ENCODE measurements around the gene NOXA1.

NOXA1 gene

GRCh38 chr9:137477778-137478612, 54.8 kb downstream of the NOXA1 start:
- H3K9me3 ChIP-seq (ENCODE audit: control insufficient read depth, low read length), result peaks cover 20% of the 10 kb centered on the region
- no peak overlapping the region for H3K27ac ChIP-seq (ENCODE audit: low read depth, low read length, severe bottlenecking)
- no peaks in the 10 kb centered on the region for H3K36me3 ChIP-seq (ENCODE audit: control insufficient read depth, insufficient read depth, low read length)
- H3K4me1 ChIP-seq (ENCODE audit: control insufficient read depth, insufficient read depth, low read length, poor library complexity, severe bottlenecking), result peaks cover 16% of the 10 kb centered on the region
- H3K4me3 ChIP-seq (ENCODE audit: extremely low read depth, insufficient read depth, low read length, poor library complexity, severe bottlenecking), result no peak overlapping the region
- WGBS, 2 experiments (ENCODE audit: insufficient coverage in 2 of 2), result 90 to 92% methylated on average over 13 to 16 of the region's 29 CpGs

GRCh38 chr9:137478613-137478961, 55.4 kb downstream of the NOXA1 start:
- 90 to 94% methylated on average over 8 to 11 of the region's 11 CpGs for WGBS, 2 experiments (ENCODE audit: insufficient coverage in 2 of 2)
- Histone ChIP-seq H3K4me3 (ENCODE audit: extremely low read depth, insufficient read depth, low read length, poor library complexity, severe bottlenecking) (no peak overlapping the region), H3K36me3 (ENCODE audit: control insufficient read depth, insufficient read depth, low read length) (no peaks in the 10 kb centered on the region), H3K4me1 (ENCODE audit: control insufficient read depth, insufficient read depth, low read length, poor library complexity, severe bottlenecking) (peaks cover 16% of the 10 kb centered on the region), H3K9me3 (ENCODE audit: control insufficient read depth, low read length) (peaks cover 16% of the 10 kb centered on the region), H3K27ac (ENCODE audit: low read depth, low read length, severe bottlenecking) (no peak overlapping the region)

GRCh38 chr9:137478962-137479861, 56.0 kb downstream of the NOXA1 start:
- WGBS, 2 experiments (ENCODE audit: insufficient coverage in 2 of 2), result 87 to 90% methylated on average over 30 to 33 of the region's 36 CpGs
- no peak overlapping the region for H3K4me3 ChIP-seq (ENCODE audit: extremely low read depth, insufficient read depth, low read length, poor library complexity, severe bottlenecking)

GRCh38 chr9:137479892-137480685, 56.9 kb downstream of the NOXA1 start:
- 92 to 93% methylated on average over 29 of the region's 32 CpGs for whole genome bisulfite sequencing, 2 experiments (ENCODE audit: insufficient coverage in 2 of 2)

More at GRCh38 chr9:137478962-137479861, 56.0 kb downstream of the NOXA1 start:
- Histone ChIP-seq H3K27ac (ENCODE audit: low read depth, low read length, severe bottlenecking) (no peak overlapping the region), H3K9me3 (ENCODE audit: control insufficient read depth, low read length) (peaks cover 14% of the 10 kb centered on the region), H3K36me3 (ENCODE audit: control insufficient read depth, insufficient read depth, low read length) (no peaks in the 10 kb centered on the region), H3K4me1 (ENCODE audit: control insufficient read depth, insufficient read depth, low read length, poor library complexity, severe bottlenecking) (peaks cover 16% of the 10 kb centered on the region)

GRCh38 chr9:137480686-137481683, 57.8 kb downstream of the NOXA1 start:
- no peak overlapping the region for H3K27ac ChIP-seq (ENCODE audit: low read depth, low read length, severe bottlenecking)
- H3K36me3 ChIP-seq (ENCODE audit: control insufficient read depth, insufficient read depth, low read length), result no peaks in the 10 kb centered on the region
- WGBS, 2 experiments (ENCODE audit: insufficient coverage in 2 of 2), result 94 to 95% methylated on average over 35 to 37 of the region's 38 CpGs
- no peak overlapping the region for H3K4me3 ChIP-seq (ENCODE audit: extremely low read depth, insufficient read depth, low read length, poor library complexity, severe bottlenecking)
- H3K4me1 ChIP-seq (ENCODE audit: control insufficient read depth, insufficient read depth, low read length, poor library complexity, severe bottlenecking), result peaks cover 16% of the 10 kb centered on the region
- H3K9me3 ChIP-seq (ENCODE audit: control insufficient read depth, low read length), result peaks cover 3% of the 10 kb centered on the region

More at GRCh38 chr9:137479892-137480685, 56.9 kb downstream of the NOXA1 start:
- H3K36me3 ChIP-seq (ENCODE audit: control insufficient read depth, insufficient read depth, low read length), result no peaks in the 10 kb centered on the region
- peaks cover 16% of the 10 kb centered on the region for H3K4me1 ChIP-seq (ENCODE audit: control insufficient read depth, insufficient read depth, low read length, poor library complexity, severe bottlenecking)
- H3K27ac ChIP-seq (ENCODE audit: low read depth, low read length, severe bottlenecking), result no peak overlapping the region
- peaks cover 9% of the 10 kb centered on the region for H3K9me3 ChIP-seq (ENCODE audit: control insufficient read depth, low read length)
- H3K4me3 ChIP-seq (ENCODE audit: extremely low read depth, insufficient read depth, low read length, poor library complexity, severe bottlenecking), result no peak overlapping the region

- no peak overlapping the region for H3K27ac ChIP-seq (ENCODE audit: low read depth, low read length, severe bottlenecking)
- H3K4me1 ChIP-seq (ENCODE audit: control insufficient read depth, insufficient read depth, low read length, poor library complexity, severe bottlenecking), result peaks cover 16% of the 10 kb centered on the region
- WGBS, 2 experiments (ENCODE audit: insufficient coverage in 2 of 2), result 92 to 93% methylated on average over 21 to 23 of the region's 26 CpGs
These were observed 59.0 kb downstream of the NOXA1 start for GRCh38 chr9:137482094-137482781.

More at GRCh38 chr9:137482094-137482781, 59.0 kb downstream of the NOXA1 start:
- Histone ChIP-seq H3K4me3 (ENCODE audit: extremely low read depth, insufficient read depth, low read length, poor library complexity, severe bottlenecking) (no peak overlapping the region), H3K9me3 (ENCODE audit: control insufficient read depth, low read length) (no peaks in the 10 kb centered on the region), H3K36me3 (ENCODE audit: control insufficient read depth, insufficient read depth, low read length) (no peaks in the 10 kb centered on the region)
